KG1 (cell line): Measurements from ENCODE around the gene ARHGEF6.

Experiments
- DNase-seq: peaks from one replicate; lab custom pipeline; 2025; lab: John Stamatoyannopoulos, UW

Gene ARHGEF6

GRCh38 chrX:136745215-136746173 lies 35.2 kb downstream of the ARHGEF6 start:
- DNase-seq, result peak; percentile 37

GRCh38 chrX:136742721-136743379 lies 37.9 kb downstream of the ARHGEF6 start:
- DNase-seq, result no peak

- no peak for DNase-seq
Observed at GRCh38 chrX:136738049-136738729, 42.5 kb downstream of the ARHGEF6 start.

- no peak for DNase-seq
Observed at GRCh38 chrX:136736690-136737089, 44.0 kb downstream of the ARHGEF6 start.

GRCh38 chrX:136735601-136736000 lies 45.1 kb downstream of the ARHGEF6 start:
- DNase-seq, result no peak

- no peak for DNase-seq
Observed at GRCh38 chrX:136733613-136734012, 47.1 kb downstream of the ARHGEF6 start.

GRCh38 chrX:136731798-136732197 lies 48.9 kb downstream of the ARHGEF6 start:
- no peak for DNase-seq

GRCh38 chrX:136731207-136731782 lies 49.4 kb downstream of the ARHGEF6 start:
- DNase-seq, result no peak

GRCh38 chrX:136728393-136728792 lies 52.3 kb downstream of the ARHGEF6 start:
- DNase-seq, result no peak

- no peak for DNase-seq
Observed at GRCh38 chrX:136725441-136726104, 55.2 kb downstream of the ARHGEF6 start.

- DNase-seq, result no peak
Observed at GRCh38 chrX:136718091-136718490, 62.6 kb downstream of the ARHGEF6 start.

- no peak for DNase-seq
Observed at GRCh38 chrX:136714626-136715599, 65.8 kb downstream of the ARHGEF6 start.

GRCh38 chrX:136712650-136713310 lies 68.0 kb downstream of the ARHGEF6 start:
- no peak for DNase-seq

GRCh38 chrX:136711147-136711546 lies 69.6 kb downstream of the ARHGEF6 start:
- DNase-seq, result no peak

- DNase-seq, result no peak
Observed at GRCh38 chrX:136710325-136710951, 70.3 kb downstream of the ARHGEF6 start.

- DNase-seq, result no peak
Observed at GRCh38 chrX:136708348-136708747, 72.4 kb downstream of the ARHGEF6 start.

- no peak for DNase-seq
Observed at GRCh38 chrX:136697156-136697555, 83.6 kb downstream of the ARHGEF6 start.

GRCh38 chrX:136694431-136695087 lies 86.2 kb downstream of the ARHGEF6 start:
- no peak for DNase-seq

GRCh38 chrX:136692271-136692670 lies 88.5 kb downstream of the ARHGEF6 start:
- DNase-seq, result no peak
